RWPE1 (cell line): ENCODE measurements around the gene GJB2.

ENCODE experiments used
- CTCF ChIA-PET: fragments of 350-600 bp; sonication (Branson Sonifier 250); formaldehyde crosslinking; extraction: SDS; loops from one replicate; lab custom pipeline; 2021; lab: Yijun Ruan, JAX
- POLR2A ChIA-PET: fragments of 400-600 bp; formaldehyde crosslinking; extraction: SDS; loops from one replicate; lab custom pipeline; 2020; ENCODE audit warnings: antibody characterized with exemption; ENCODE audit not compliant: low non-redundant PET; lab: Yijun Ruan, JAX
- DNase-seq: peaks from one replicate; pipeline ENCODE4 v3.0.0; 2012; ENCODE audit warnings: low spot score
- H3K27ac ChIP-seq: fragments of 450-650 bp; 2 replicates; pipeline ENCODE4 v1.5.1; 2017
- CTCF ChIP-seq: fragments of 450-650 bp; conservative IDR thresholded peaks from 2 replicates; pipeline ENCODE4 v1.5.1; 2017; ENCODE audit warnings: low read depth, mild to moderate bottlenecking

The GJB2 gene

GRCh38 chr13:20141238-20142022 lies 51.3 kb downstream of the GJB2 start:
- no peak overlapping the region for H3K27ac ChIP-seq
- ChIA-PET CTCF (interaction anchor here (0.5 to 0.7 kb wide), 2 partner anchors 23 to 32 kb away, joined by 3 to 4 read pairs; no protein-coding TSS in a partner anchor), POLR2A (no interaction called here)
- TF ChIP-seq CTCF = no peak
- no peak for DNase-seq

- CTCF ChIA-PET = no interaction called here
- TF ChIP-seq CTCF = no peak
- no peak overlapping the region for H3K27ac ChIP-seq
- POLR2A ChIA-PET = no interaction called here
- no peak for DNase-seq
Measured at GRCh38 chr13:20140487-20140886, 52.3 kb downstream of the GJB2 start.

GRCh38 chr13:20137875-20138274 lies 54.9 kb downstream of the GJB2 start:
- DNase-seq = no peak
- no peak overlapping the region for H3K27ac ChIP-seq
- no peak for TF ChIP-seq CTCF
- ChIA-PET CTCF (no interaction called here), POLR2A (no interaction called here)
